HG02610 (cell line): ENCODE measurements around the gene PTGS1.
"Not testable (repeated sequence)": the region's sequence is repeated elsewhere in the genome, so short reads cannot be mapped to it uniquely, and the experiment has no call there.

Experiments
- ATAC-seq: cut with Tn5 transposase; IDR thresholded peaks from one replicate; pipeline ENCODE4 v1.9.1; 2021; ENCODE audit warnings: mild to moderate bottlenecking, moderate library complexity; ENCODE audit not compliant: unreplicated experiment

The PTGS1 gene

DNA sequence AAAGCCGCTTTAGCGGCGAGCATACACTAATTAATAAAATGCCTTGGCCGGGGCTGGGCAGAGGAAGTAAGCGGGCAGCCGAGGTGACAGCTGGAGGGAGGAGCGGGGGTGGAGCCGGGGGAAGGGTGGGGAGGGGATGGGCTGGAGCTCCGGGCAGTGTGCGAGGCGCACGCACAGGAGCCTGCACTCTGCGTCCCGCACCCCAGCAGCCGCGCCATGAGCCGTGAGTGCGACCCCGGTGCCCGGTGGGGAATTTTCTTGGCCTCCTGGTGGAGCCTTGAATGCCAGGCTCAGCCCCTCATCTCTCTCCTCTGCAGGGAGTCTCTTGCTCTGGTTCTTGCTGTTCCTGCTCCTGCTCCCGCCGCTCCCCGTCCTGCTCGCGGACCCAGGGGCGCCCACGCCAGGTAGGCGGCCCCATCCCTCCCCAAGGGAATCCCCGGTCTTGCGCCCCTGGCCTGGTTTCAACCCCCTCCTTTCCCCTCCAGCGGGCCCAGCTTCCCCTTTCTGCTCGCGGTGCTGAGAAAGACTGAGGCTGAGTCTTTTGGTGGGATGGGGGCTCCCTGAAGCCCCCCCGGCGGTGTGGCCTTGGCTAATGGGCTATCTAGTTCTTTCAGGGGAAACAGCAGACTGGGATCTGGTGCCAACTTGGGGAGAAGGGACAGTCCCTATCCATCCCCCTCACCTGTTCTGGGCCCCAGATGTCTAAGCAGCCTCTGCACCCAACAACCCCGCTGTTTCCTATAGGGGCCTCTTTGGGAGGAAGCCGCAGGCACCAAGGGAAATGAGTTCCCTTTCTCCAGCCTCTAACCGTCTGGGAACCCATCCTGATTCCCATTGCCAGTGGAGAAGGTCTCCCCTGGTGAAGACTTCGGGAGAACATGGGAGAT, at the start of gene PTGS1:
Gene PTGS1 (plus strand): TSS at position 156 of the 887 bp plus-strand sequence. CDS start 61 bp downstream, at position 217.
- peak; percentile 63 for ATAC-seq

GRCh38 chr9:122322553-122322952, 48.3 kb upstream of the PTGS1 start:
- no peak for ATAC-seq

DNA sequence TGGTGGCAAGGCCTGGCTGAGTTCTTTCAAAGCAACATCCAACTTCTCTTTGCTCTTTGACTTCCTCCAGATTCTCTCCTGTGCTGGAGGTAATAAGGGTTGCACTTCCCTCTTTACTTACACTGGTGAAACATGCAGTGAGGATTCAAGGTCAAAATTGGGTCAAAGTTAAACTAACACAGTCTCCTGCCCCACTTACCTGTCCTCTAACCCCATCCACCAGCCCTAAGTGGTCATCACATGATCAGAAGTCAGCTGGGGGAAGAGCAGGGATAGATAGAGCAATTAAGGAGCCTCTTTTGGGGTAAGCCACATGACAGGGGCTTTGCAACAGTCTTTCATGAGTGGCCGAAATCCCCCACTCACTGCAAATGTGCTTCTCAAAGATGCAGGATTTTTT, 46.2 kb upstream of the PTGS1 start:
- ATAC-seq = not testable (repeated sequence)

DNA sequence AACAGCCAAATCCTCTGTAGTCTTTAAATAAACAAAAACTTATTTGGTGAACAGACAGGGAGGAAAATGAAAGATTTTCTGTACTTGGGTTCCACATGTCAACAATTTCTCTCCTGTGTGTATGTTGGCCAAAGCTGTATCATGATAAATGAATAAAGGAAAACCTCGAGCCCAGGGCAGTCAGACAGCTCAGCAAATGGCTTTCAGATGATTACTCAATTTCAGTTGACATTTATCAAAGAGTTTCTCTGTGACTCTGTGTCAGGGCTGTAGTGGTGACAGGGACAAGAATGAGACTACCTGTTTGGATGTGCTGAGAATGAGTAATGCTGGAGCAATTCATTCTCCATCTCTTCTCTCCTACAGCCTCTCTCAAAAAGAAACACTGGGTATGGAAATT, 45.7 kb upstream of the PTGS1 start:
- ATAC-seq = no peak

- ATAC-seq = no peak
These were observed 43.6 kb upstream of the PTGS1 start for GRCh38 chr9:122327175-122327574.

DNA sequence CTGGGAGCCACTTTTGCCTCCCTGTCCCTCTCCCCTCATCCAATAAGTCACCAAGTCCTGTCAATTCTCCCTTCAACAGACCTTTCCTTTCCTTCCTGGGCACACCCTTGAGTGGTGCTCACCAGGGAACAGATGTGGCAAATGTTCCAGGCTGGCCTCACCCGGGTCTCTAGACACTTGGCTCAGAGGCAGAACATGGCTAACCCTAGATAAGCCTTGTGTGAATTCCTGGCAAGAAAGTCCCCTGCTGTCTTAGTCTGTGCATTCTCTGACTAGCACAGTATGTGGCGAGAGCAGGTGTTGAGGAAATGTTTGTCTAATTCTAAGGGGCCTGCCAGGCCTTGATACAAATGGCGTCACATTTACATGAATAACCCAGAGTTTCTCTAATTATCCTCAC, 41.2 kb upstream of the PTGS1 start:
- no peak for ATAC-seq

DNA sequence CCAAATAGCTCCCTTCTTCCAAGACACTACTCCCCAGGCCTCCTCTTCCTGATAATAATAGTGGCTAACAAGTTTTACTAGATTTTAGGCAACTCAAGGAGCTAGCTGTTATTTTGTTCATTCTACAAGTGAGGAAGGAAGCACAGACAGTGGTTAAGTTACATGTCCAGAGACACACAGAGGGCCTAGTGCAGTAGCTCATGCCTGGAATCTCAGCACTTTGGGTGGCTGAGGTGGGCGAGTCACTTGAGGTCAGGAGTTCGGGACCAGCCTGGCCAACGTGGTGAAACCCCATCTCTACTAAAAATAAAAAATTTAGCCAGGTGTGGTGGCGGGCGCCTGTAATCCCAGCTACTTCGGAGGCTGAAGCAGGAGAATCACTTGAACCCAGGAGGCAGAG, 40.4 kb upstream of the PTGS1 start:
- ATAC-seq = not testable (repeated sequence)

DNA sequence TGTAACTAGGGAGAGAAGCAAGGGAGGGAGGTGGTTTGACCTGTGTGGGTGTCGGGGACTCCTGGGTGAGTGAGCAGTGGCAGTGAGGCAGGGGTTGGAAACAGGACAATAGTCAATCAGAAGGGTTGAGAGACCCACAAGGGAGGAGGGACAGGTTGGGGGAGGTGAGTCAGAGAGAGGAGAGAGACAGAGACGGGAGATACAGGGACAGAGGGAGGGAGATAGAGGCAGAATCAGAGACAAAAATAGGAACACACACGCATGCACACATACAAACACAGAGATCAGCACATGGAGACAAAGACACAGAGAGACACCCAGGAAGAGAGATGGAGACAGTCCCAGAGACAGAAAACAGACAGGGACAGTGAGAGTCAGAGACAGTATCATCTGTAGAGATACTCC, 39.3 kb upstream of the PTGS1 start:
- no peak for ATAC-seq

DNA sequence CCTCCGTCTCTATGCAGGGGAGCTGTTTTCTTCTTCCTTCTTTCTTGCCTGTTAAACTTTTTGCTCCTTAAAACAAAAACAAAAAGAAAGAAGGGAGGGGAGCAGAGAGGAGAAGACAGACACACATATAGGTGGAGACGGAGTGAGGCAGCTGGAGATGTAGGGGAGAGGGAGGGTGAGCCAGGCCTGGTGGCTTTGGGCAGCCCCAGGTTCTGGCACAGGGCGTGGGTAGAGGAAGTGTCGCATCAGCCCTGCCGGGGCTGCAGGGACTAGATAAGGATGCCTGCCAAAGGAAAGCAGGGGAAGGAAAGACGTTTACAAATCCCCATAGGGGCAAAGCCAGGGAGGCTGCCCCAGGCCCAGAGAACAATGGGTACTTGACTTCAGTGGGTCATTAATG, 38.7 kb upstream of the PTGS1 start:
- peak; percentile 54 for ATAC-seq

DNA sequence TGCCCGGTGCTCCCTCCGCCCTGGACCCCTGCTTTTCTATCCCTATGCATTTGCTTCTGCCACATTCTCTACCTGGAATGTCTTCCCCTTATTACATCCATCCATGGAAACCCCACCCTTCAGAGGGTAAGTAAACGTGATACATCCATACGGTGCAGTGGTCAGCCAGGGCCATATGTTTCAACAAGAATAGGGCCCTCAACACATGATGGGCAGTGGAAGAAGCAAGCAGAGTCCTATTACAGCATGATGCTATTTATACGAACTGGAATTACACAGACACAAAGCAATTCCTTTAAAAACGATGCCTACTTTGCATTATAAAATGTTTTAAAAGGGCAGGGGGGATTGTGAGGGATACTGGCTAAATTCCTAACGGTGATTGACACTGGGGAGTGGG, 38.2 kb upstream of the PTGS1 start:
- no peak for ATAC-seq

DNA sequence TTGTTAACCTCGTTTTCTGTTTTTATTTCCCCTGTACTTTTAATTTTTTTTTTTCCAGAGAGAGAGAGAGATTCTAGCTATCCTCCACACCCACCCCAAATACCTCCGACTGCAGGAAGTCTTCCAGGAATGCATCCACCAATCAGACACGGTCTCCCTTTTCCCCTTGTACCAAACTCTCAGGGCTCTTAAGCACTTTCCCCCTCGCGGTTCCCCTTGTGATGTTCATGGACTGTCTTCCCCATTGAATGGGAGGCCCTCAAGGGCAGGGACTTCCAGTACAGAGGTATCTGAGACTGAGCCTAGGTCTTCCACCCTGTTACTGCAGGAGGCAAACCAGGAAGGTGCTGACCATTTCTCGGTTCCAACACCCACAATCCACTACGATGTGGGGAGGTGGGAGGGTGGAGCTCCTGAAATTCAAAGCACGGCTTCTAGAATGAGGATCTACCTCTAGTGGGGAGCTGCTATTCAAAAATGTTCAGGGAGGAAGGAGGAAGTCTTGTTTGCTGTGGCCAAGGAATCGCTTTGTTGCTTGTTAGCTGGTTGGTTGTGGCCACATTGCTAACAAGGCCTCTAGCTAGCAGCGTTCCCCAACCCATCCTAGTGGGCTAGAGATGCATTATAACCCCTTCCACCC, 37.5 kb upstream of the PTGS1 start:
- ATAC-seq = no peak

DNA sequence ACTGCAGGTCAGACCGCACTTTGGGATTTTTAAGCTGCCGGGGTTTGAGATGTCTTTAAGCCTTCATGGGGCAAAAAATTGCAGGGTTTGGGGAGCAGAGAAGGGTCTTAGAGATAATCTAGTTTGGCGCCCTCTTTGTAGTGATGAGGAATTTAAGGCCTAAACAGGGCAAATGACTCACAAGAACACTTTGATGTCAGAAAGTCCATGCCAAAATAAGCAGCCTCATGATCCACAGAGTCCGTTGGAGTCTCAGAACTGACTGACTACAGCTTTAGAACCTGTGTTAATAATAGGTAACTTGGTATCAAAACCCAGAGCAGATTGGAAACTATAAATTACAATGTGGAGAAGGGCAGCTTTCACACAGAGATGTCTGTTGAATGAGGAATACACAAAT, 35.9 kb upstream of the PTGS1 start:
- ATAC-seq = no peak

DNA sequence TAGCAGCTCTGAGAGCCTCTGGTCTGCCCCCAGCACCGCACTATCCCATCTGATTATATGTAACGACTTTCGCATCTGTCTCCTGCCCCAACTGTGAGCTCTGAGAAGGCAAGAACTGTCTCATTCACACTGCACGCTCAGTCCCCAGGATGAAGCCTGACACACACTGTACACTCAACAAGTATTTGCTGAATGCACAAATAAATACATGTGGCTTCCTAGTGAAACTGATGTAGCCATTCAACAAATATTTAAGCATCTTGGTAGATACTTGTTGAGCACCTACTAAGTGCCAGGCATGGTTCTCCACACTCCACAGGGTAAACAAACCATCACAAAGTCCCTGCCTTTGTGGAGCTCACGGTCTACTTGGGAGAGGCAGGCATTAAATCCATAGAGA, 34.6 kb upstream of the PTGS1 start:
- ATAC-seq = no peak

GRCh38 chr9:122336866-122337555, 33.8 kb upstream of the PTGS1 start:
- ATAC-seq = no peak

DNA sequence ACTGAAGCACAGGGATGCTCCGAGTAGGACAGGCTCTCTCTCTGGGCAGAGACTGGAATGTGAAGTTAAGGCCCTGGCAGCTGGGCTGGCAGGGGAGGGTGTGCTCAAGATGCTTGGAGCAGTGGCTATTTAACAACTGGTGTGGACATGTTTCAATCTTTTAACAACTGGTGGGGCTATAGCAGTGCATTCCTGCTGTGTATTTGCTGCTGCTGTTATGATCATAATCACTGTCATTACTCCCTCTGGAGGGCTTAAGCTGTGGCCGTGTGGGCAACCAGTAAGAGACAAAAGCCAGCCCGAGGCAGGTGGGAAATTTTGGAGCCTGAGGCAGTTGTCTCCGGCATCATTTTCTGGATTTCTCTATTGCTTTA, 33.3 kb upstream of the PTGS1 start:
- ATAC-seq = no peak

DNA sequence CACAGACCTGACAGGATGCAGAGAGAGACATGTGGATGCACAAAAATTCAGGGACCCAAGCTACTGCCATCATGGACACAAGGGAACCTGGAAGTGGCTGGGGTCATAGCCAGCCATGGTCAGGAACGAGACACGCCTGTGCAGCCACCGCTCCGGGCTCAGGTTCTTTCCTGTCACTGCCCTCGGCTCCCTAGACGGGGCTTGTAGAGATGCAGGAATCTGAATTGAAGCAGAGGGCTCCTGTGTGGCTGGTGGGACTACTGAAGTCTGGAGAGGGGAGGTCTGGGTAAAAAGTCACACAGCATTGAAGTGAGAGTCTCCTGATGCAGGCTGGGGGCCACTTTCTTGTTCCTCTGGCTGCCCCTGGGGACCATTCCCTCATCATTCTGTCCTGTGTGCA, 32.3 kb upstream of the PTGS1 start:
- no peak for ATAC-seq

DNA sequence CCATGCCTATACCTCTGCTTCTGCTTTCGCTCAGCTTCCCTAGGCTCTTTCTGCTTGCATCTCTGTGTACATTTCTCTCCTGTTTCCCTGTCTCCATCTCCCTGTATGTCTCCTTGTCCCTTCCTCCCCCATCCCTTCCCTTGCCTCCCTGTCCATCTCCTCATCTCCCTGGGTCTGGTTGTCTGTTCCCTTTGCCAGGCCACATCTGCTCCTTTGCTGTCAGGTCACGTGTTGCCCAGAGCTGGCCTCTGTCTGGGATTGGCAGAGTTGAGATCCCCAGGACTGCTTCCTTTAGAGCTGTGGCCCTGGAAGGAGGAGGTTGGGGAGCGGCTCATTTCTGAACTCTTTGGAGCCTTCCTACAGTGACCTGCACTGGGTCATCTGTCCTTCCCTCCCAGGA, 31.8 kb upstream of the PTGS1 start:
- no peak for ATAC-seq

GRCh38 chr9:122339579-122339978, 31.2 kb upstream of the PTGS1 start:
- ATAC-seq = no peak

DNA sequence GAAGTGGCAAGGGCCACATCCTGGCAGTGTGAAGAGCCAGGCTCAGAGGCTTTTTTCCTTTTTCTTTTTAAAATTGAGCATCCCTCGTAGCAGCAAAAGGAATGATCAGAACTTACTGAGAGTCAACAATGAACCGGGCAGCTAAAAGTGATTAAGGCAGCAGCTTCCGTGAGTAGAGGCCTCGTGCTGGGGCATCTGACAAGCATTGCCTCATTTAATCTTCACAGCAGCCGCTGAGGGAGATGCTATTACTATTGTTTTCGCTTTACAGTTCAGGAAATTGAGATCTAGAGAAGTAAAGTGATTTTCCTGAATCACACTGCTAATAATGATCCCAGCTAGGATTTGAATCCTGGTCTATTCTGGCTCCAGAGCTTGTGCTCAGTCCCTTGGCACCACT, 30.7 kb upstream of the PTGS1 start:
- ATAC-seq = no peak

DNA sequence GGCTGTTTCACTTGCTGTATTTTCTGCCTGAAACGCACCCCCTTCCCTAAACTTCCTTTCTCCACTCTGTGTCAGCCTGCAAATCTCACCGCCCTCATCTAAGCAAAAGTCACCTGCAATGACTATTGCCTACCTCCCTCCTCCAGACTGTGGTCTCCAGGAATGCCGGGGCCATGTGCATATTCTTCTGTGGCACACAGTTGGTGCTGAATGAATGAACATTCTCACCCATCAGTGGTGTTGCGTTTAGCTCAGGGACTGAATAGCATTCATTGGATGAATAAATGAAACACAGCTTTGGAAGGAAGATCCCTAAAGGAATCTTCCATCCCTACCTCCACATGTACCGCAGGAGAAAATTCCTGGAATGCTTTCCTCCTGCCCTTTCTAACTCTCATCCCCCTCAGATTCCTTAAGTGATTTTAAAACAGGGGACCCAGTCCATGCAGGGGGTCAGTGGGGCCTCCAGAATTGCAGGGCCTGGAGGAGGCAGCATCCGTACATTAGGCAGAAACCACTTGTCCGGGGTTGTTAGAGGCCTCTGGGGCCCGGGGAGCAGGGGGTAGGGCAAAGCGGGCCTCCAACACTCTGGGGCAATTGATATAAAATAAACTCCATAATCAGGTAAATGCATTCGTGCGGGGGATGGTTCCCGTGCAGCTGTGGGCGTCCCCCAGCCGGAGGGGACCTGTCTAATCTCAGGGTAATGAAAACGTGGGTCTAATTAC, 28.3 kb upstream of the PTGS1 start:
- ATAC-seq = no peak
